Prostate gland (tissue), 2 donors: ENCODE measurements around the gene OGFOD1. TPM values are rescaled to one million over a fixed set of nuclear protein-coding genes. Genes with fewer than 3 reads are reported as not detected.

Source experiments
- DNase-seq: peaks from one replicate; pipeline ENCODE4 v3.0.0-alpha.2; 2019; ENCODE audit warnings: low spot score
- H3K27ac ChIP-seq, 2 donors: fragments of 200-600 bp; sonication (generic); 2 replicates each; pipeline ENCODE4 v1.5.1; 2017 to 2019
- H3K27me3 ChIP-seq: fragments of 200-600 bp; sonication (generic); replicated peaks from 2 replicates; pipeline ENCODE4 v1.5.1; 2019; ENCODE audit not compliant: insufficient read depth
- H3K36me3 ChIP-seq, 2 donors: fragments of 200-600 bp; sonication (generic); 1 replicate in 1 of 2; 2 replicates in 1 of 2; pipeline versions ENCODE4 v1.5.1 to v1.8.1; 2017 to 2019
- H3K4me1 ChIP-seq: fragments of 200-600 bp; sonication (generic); replicated peaks from 2 replicates; pipeline ENCODE4 v1.5.1; 2019
- H3K4me3 ChIP-seq, 2 donors: fragments of 200-600 bp; sonication (generic); 2 replicates each; pipeline ENCODE4 v1.5.1; 2017 to 2019
- H3K9me3 ChIP-seq: fragments of 200-600 bp; sonication (generic); 2 replicates; pipeline ENCODE4 v1.5.1; 2017
- CTCF ChIP-seq, 4 experiments: fragments of 200-600 bp in 2 of 4; fragments of 450-650 bp in 2 of 4; sonication (generic) in 2 of 4; IDR thresholded peaks; 1 replicate in 3 of 4; 2 replicates in 1 of 4; pipeline ENCODE4 v1.5.1; 2016 to 2019; ENCODE audit warnings: antibody characterized with exemption in 4 of 4, mild to moderate bottlenecking in 2 of 4, moderate library complexity in 2 of 4
- POLR2A ChIP-seq: fragments of 450-650 bp; IDR thresholded peaks from one replicate; pipeline ENCODE4 v1.6.1; 2016; ENCODE audit warnings: antibody characterized with exemption, mild to moderate bottlenecking
- POLR2AphosphoS5 ChIP-seq: sonication (generic); formaldehyde crosslinking; IDR thresholded peaks from one replicate; pipeline ENCODE4 v1.6.1; 2017; ENCODE audit warnings: antibody characterized with exemption
- WGBS: methylation state at CpG from one replicate; pipeline ENCODE4 v1.1.5; 2018; 5-methylcytosine and 5-hydroxymethylcytosine counted together
- intact Hi-C: fragments of 100-400 bp; cut with DNase I; formaldehyde crosslinking; loops from one replicate; pipeline ENCODE4 v1.14.2; 2022
- total RNA-seq, 2 donors: library from RNA; depleted of rRNA; stranded (reverse); fragments of >200 nt; gene quantifications; one replicate each; pipeline ENCODE4 v1.1.0, GENCODE V29; 2016

The OGFOD1 gene
- 10 to 100 TPM; 18.5 to 57.2 TPM for total RNA-seq

GRCh38 chr16:56450986-56451752 is at the start of gene OGFOD1, which contains the start of gene NUDT21:
Gene OGFOD1 (plus strand): TSS chr16:56451554. CDS start chr16:56451613, 59 bp downstream.
Gene NUDT21 (minus strand): TSS chr16:56451332. CDS start chr16:56451202, 130 bp downstream.
- intact Hi-C loops, result no loop called here
- Histone ChIP-seq H3K36me3 (no peaks in the 10 kb centered on the region), H3K27ac (peak within 1 kb of the TSS; percentile 72 to 78), H3K9me3 (no peaks in the 10 kb centered on the region), H3K4me3 (peak within 1 kb of the TSS; percentile 75 to 91), H3K27me3 (no peaks in the 10 kb centered on the region), H3K4me1 (no peaks in the 10 kb centered on the region)
- TF ChIP-seq CTCF (IDR thresholded peaks at IDR 0.05) (peak in 2 of 4 experiments; percentile 15 to 48), POLR2A (peak; percentile 58), POLR2AphosphoS5 (peak; percentile 93)
- under 1% methylated on average over 56 of the region's 56 CpGs for WGBS
- peak; percentile 97 for DNase-seq

- DNase-seq, result no peak
These were observed 45.2 kb upstream of the OGFOD1 start for GRCh38 chr16:56405977-56406672.

GRCh38 chr16:56408379-56409098 is 42.8 kb upstream of the OGFOD1 start:
- Histone ChIP-seq H3K4me1 (no peaks in the 10 kb centered on the region), H3K27ac (no peak overlapping the region), H3K27me3 (no peaks in the 10 kb centered on the region), H3K4me3 (no peak overlapping the region), H3K36me3 (peaks cover 0 to 3% of the 10 kb centered on the region in 2 donors), H3K9me3 (no peaks in the 10 kb centered on the region)
- TF ChIP-seq CTCF (IDR thresholded peaks at IDR 0.05), result no peak
- TF ChIP-seq POLR2AphosphoS5, result no peak
- no peak for TF ChIP-seq POLR2A
- intact Hi-C loops, result no loop called here
- WGBS, result 70% methylated on average over 7 of the region's 7 CpGs
- no peak for DNase-seq

More at GRCh38 chr16:56405977-56406672, 45.2 kb upstream of the OGFOD1 start:
- 67% methylated on average over 4 of the region's 4 CpGs for WGBS
- Histone ChIP-seq H3K27ac (no peak overlapping the region), H3K4me1 (no peaks in the 10 kb centered on the region), H3K36me3 (peaks cover 0 to 9% of the 10 kb centered on the region in 2 donors), H3K4me3 (no peak overlapping the region), H3K9me3 (no peaks in the 10 kb centered on the region), H3K27me3 (no peaks in the 10 kb centered on the region)
- intact Hi-C loops, result no loop called here
- TF ChIP-seq POLR2A (no peak), POLR2AphosphoS5 (no peak), CTCF (IDR thresholded peaks at IDR 0.05) (no peak)

- no peak for DNase-seq
- Histone ChIP-seq H3K27me3 (no peaks in the 10 kb centered on the region), H3K4me3 (no peak overlapping the region), H3K27ac (no peak overlapping the region), H3K9me3 (no peaks in the 10 kb centered on the region), H3K36me3 (peaks cover 0 to 3% of the 10 kb centered on the region in 2 donors), H3K4me1 (no peaks in the 10 kb centered on the region)
- intact Hi-C loops, result no loop called here
- WGBS, result 51% methylated on average over 4 of the region's 4 CpGs
- TF ChIP-seq CTCF (IDR thresholded peaks at IDR 0.05) (no peak), POLR2A (no peak)
These were observed 42.2 kb upstream of the OGFOD1 start for GRCh38 chr16:56409195-56409594.
